IPS-18c (cell line): ENCODE results near the gene METTL9.
"Not testable (repeated sequence)": the region's sequence is repeated elsewhere in the genome, so short reads cannot be mapped to it uniquely, and the experiment has no call there.

Experiments
- H3K4me3 ChIP-seq: 2 replicates; pipeline ENCODE4 v1.7.0; 2013; ENCODE audit warnings: low read depth, mild to moderate bottlenecking, low read length, moderate library complexity; ENCODE audit not compliant: insufficient read depth
- H3K9me3 ChIP-seq: one replicate; pipeline ENCODE4 v1.6.1; 2013; ENCODE audit warnings: mild to moderate bottlenecking, low read length, moderate library complexity; ENCODE audit not compliant: control insufficient read depth, insufficient read depth

Gene METTL9

DNA sequence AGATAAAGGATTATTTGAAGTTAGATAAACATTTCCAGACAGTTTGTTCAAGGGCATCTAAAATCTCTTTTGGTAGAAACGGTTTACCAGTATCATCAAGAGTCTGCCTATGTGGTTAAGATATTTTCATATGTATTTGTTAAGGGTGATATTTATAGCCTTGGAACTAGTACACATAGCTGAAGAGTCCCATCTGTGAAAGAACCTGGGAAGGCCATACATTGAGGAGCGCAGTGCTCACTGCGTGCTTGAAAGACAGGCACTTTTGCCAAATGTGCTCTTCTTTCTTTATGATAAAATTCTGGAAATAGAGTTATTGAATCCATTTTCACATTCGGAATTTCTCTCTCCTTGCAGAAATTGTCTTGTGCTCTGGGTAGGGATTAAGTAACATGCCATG lies 45.3 kb downstream of the METTL9 start:
- H3K4me3 ChIP-seq = no peak overlapping the region
- no peaks in the 10 kb centered on the region for H3K9me3 ChIP-seq

GRCh38 chr16:21645261-21645721 lies 45.9 kb downstream of the METTL9 start:
- H3K4me3 ChIP-seq = no peak overlapping the region

DNA sequence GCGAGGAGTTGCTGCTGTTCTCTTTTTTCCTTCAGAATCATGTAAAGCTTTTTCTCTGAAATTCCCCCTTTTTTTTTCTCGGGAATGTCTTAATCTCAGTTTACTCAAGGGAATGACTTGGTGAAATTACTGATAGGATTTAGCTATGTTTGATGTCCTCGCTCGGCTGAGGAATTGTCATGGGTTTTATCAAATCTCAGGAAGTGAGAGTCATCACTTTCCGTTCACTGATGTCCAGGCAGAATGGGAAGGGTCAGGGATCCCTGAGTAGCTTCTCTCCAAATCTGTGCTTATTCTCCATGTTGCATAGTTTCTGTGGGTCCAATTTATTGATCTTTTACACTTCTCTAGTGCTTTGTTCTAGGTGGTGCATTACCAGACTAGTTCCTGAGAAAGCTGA lies 46.7 kb downstream of the METTL9 start:
- no peak overlapping the region for H3K4me3 ChIP-seq
- H3K9me3 ChIP-seq = no peaks in the 10 kb centered on the region

More at GRCh38 chr16:21645261-21645721, 45.9 kb downstream of the METTL9 start:
- no peaks in the 10 kb centered on the region for H3K9me3 ChIP-seq

GRCh38 chr16:21646721-21647561 lies 47.6 kb downstream of the METTL9 start:
- no peak overlapping the region for H3K4me3 ChIP-seq
- H3K9me3 ChIP-seq = no peaks in the 10 kb centered on the region

- no peak overlapping the region for H3K4me3 ChIP-seq
- no peaks in the 10 kb centered on the region for H3K9me3 ChIP-seq
These were observed 48.3 kb downstream of the METTL9 start for GRCh38 chr16:21647562-21648164.

DNA sequence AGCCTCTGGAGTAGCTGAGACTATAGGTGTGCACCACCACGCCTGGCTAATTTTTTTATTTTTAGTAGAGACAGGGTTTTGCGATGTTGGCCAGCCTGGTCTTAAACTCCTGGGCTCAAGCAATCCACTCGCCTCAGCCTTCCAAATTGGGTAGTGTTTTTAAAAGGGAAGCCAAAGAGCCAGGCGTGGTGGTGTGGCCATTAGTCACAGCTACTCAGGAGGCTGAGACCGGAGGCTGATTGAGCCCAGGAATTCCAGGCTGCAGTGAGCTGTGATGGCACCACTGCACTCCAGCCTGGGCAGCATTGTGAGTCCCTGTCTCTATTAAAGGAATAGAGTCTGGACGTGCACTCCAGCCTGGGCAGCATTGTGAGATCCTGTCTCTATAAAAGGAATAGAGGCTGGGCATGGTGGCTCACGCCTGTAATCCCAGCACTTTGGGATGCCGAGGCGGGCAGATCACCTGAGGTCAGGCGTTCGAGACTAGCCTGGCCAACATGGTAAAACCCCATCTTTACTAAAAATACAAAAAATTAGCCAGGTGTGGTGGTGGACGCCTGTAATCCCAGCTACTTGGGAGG lies 50.5 kb downstream of the METTL9 start:
- not testable (repeated sequence) for H3K9me3 ChIP-seq, H3K4me3 ChIP-seq

- H3K4me3 ChIP-seq = no peak overlapping the region
- H3K9me3 ChIP-seq = no peaks in the 10 kb centered on the region
These were observed 51.1 kb downstream of the METTL9 start for GRCh38 chr16:21650521-21650920.

GRCh38 chr16:21651515-21651914 lies 52.1 kb downstream of the METTL9 start:
- Histone ChIP-seq H3K9me3 (no peaks in the 10 kb centered on the region), H3K4me3 (no peak overlapping the region)

- H3K4me3 ChIP-seq = no peak within 1 kb of the TSS
These were observed 53.1 kb downstream of the METTL9 start, which contains the start of gene IGSF6 for GRCh38 chr16:21652453-21652852. Gene IGSF6, minus strand, starts transcription at chr16:21652608. Its CDS starts 10 bp downstream, at chr16:21652598.

DNA sequence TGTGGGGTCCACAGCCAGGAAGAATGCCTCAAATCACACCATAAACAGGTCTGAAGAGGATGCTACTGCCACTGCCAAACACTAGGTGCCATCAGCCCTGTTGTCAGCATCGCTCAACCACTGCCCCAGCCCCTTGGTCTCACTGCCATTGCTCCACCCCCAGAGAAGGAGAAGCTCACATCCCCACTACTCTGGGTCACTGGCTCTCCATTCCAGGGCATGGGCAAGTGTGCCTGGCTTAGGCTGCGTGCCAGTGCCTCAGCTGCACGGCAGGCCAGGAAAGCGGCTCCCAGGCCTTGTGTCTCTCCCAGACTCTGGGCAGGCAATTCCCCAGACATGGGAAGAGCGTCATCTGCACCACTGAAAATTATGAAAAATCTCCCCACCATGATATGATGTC lies 54.2 kb downstream of the METTL9 start:
- Histone ChIP-seq H3K4me3 (no peak overlapping the region), H3K9me3 (no peaks in the 10 kb centered on the region)

More at GRCh38 chr16:21652453-21652852, 53.1 kb downstream of the METTL9 start, which contains the start of gene IGSF6:
- no peaks in the 10 kb centered on the region for H3K9me3 ChIP-seq

DNA sequence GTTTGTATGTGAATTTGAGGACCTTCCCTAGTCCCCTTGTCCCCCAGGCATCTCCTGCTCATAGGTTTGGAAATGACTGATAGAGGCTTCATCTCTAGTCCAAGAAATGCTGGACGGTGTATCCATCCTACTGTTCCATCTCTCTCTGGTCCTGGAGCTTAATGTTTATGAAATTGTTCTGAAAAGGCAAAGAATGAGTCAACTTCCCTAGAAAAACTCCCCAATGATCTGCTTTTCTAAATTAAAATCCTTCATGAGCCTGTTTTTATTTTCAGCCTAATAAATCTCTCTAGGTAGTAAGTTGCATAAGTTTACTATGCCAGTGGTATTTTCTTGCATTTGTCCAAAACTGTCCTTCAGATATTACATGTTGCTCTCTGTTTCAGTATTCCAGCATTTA lies 55.1 kb downstream of the METTL9 start:
- no peak overlapping the region for H3K4me3 ChIP-seq
- H3K9me3 ChIP-seq = no peaks in the 10 kb centered on the region

- no peak overlapping the region for H3K4me3 ChIP-seq
- H3K9me3 ChIP-seq = no peaks in the 10 kb centered on the region
These were observed 55.5 kb downstream of the METTL9 start for GRCh38 chr16:21654881-21655280.

GRCh38 chr16:21656795-21657768 lies 57.7 kb downstream of the METTL9 start:
- Histone ChIP-seq H3K9me3 (no peaks in the 10 kb centered on the region), H3K4me3 (no peak overlapping the region)

GRCh38 chr16:21659124-21659523 lies 59.7 kb downstream of the METTL9 start:
- no peaks in the 10 kb centered on the region for H3K9me3 ChIP-seq
- no peak overlapping the region for H3K4me3 ChIP-seq

GRCh38 chr16:21663889-21664647 lies 64.7 kb downstream of the METTL9 start, which contains the start of gene OTOA:
Gene OTOA, plus strand, starts transcription at chr16:21663968. Its CDS starts 14,547 bp downstream, at chr16:21678515.
- H3K4me3 ChIP-seq = peak within 1 kb of the TSS; percentile 44; the same call in 1 of the 2 replicates
- no peaks in the 10 kb centered on the region for H3K9me3 ChIP-seq

DNA sequence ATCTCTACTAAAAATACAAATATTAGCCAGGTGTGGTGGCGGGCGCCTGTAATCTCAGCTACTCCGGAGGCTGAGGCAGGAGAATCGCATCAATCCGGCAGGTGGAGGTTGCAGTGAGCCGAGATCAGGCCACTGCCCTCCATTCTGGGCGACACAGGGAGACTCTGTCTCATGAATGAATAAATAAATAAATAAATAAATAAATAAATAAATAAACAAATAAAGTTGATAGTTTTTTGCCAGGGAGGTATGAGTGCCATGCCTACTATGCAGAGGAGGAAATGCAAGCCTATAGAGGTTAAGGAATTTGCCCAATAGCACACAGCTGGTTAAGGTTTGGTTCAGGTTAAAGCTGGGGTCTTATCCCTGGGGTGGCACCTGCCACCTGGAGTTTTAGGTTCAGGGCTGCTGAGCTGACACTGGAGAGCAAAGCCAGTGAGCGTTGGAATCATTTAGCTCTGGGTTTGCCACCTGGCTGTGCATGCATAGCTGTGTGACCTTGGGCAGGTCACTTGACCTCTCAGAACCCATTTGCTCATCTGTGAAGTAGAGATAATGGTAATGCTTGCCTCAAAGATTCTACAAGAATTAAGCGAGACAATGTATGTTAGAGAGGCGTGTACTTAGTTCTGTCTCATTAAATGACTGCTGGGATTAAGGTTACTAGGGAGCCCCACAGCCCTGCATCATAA lies 65.6 kb downstream of the METTL9 start:
- H3K4me3 ChIP-seq = no peak overlapping the region
- no peaks in the 10 kb centered on the region for H3K9me3 ChIP-seq
